Vagina (tissue), 2 donors: ENCODE results near the gene ANKRD11.

Experiments used
- POLR2A ChIP-seq, 2 donors: fragments of 450-650 bp; IDR thresholded peaks; one replicate each; pipeline ENCODE4 v1.6.1; 2017; ENCODE audit warnings: antibody characterized with exemption in 2 of 2, mild to moderate bottlenecking in 2 of 2, moderate library complexity in 2 of 2
- TF ChIP-seq, protein P1 (sequence below), 3 experiments: fragments of 450-650 bp in 2 of 3; fragments of 200-600 bp in 1 of 3; sonication (generic) in 1 of 3; IDR thresholded peaks; one replicate each; pipeline ENCODE4 v1.5.1; 2017 to 2019; ENCODE audit warnings: antibody characterized with exemption in 3 of 3, mild to moderate bottlenecking in 2 of 3, moderate library complexity in 2 of 3

DNA sequence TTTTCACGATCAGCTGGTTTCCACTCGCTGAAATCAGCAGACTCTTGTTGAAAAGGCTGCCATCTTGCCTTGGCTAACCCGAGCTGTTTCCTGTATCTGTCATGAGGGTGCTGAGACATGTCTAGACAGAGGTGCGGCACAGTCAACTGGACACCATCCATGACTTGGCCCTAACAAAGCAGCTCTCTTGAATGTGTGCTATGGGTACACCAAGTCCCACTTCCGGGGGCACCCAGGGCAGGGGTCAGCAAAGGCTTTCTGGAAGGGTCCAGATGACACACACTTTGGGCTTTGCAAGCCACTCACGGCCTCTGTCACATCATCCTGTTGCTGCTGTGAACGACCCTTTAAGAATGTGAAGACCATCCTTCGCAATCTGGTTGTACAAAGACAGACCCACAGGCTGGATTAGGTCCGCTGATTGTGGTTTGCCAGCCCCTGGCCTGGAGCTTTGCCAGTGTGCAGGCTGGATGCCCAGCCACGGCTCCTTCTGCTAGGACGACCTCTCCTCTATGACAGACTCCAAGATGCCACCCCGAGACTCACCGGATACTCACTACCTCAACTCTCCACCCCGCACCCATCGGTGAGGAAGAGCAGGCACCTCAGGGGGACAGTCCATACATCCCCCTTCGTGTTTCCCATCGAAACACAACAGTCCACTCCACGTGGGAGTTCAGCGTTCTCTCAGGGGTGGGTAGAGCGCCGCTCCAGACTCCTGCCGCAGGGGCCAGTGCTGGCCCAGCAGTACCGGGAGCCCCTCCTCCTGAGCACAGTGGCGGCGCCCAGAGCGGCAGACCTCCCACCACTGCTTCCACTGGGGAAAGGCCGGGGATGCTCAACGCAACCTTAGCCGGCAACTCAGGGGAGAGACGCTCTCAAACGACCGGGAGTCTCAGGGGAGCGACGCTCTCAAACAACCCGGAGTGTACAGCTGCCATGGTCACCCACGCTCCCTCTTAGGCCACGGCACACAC, 123.5 kb downstream of the ANKRD11 start:
- TF ChIP-seq, protein P1, sequence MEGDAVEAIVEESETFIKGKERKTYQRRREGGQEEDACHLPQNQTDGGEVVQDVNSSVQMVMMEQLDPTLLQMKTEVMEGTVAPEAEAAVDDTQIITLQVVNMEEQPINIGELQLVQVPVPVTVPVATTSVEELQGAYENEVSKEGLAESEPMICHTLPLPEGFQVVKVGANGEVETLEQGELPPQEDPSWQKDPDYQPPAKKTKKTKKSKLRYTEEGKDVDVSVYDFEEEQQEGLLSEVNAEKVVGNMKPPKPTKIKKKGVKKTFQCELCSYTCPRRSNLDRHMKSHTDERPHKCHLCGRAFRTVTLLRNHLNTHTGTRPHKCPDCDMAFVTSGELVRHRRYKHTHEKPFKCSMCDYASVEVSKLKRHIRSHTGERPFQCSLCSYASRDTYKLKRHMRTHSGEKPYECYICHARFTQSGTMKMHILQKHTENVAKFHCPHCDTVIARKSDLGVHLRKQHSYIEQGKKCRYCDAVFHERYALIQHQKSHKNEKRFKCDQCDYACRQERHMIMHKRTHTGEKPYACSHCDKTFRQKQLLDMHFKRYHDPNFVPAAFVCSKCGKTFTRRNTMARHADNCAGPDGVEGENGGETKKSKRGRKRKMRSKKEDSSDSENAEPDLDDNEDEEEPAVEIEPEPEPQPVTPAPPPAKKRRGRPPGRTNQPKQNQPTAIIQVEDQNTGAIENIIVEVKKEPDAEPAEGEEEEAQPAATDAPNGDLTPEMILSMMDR (IDR thresholded peaks at IDR 0.05), result no peak
- no peak for TF ChIP-seq POLR2A (IDR thresholded peaks at IDR 0.05)
